Neural progenitor cell (in vitro differentiated cells): ENCODE results near the gene GNPTAB. TPM values are rescaled to one million over a fixed set of nuclear protein-coding genes. Genes with fewer than 3 reads are reported as not detected.

ENCODE experiments used
- DNase-seq: peaks from one replicate; pipeline ENCODE4 v3.0.0-alpha.2; 2016; ENCODE audit warnings: low spot score
- H2AFZ ChIP-seq: fragments of 200-600 bp; sonication (generic); replicated peaks from 2 replicates; pipeline ENCODE4 v1.6.1; 2016; ENCODE audit warnings: antibody characterized with exemption
- H3F3A ChIP-seq: fragments of 200-600 bp; sonication (generic); 2 replicates; pipeline ENCODE4 v1.6.1; 2016; ENCODE audit warnings: antibody characterized with exemption, low read depth
- H3K27ac ChIP-seq: fragments of 200-600 bp; sonication (generic); 2 replicates; pipeline ENCODE4 v1.5.1; 2016; ENCODE audit warnings: mild to moderate bottlenecking
- H3K27me3 ChIP-seq: fragments of 200-600 bp; sonication (generic); 2 replicates; pipeline ENCODE4 v1.6.1; 2016; ENCODE audit warnings: mild to moderate bottlenecking, moderate library complexity
- H3K36me3 ChIP-seq: fragments of 200-600 bp; sonication (generic); 2 replicates; pipeline ENCODE4 v1.5.1; 2016
- H3K4me1 ChIP-seq: fragments of 200-600 bp; sonication (generic); 2 replicates; pipeline ENCODE4 v1.6.1; 2016; ENCODE audit warnings: mixed run types
- H3K4me2 ChIP-seq: fragments of 200-600 bp; sonication (generic); 2 replicates; pipeline ENCODE4 v1.6.1; 2016
- H3K4me3 ChIP-seq: fragments of 200-600 bp; sonication (generic); 2 replicates; pipeline ENCODE4 v1.5.1; 2016
- H3K79me2 ChIP-seq: fragments of 200-600 bp; sonication (generic); 2 replicates; pipeline ENCODE4 v1.6.1; 2016; ENCODE audit warnings: low read depth
- H3K9ac ChIP-seq: fragments of 200-600 bp; sonication (generic); 2 replicates; pipeline ENCODE4 v1.6.1; 2016
- H3K9me3 ChIP-seq: fragments of 200-600 bp; sonication (generic); 2 replicates; pipeline ENCODE4 v1.5.1; 2016; ENCODE audit warnings: low read depth
- H4K20me1 ChIP-seq: fragments of 200-600 bp; sonication (generic); 2 replicates; pipeline ENCODE4 v1.6.1; 2016; ENCODE audit warnings: low read depth
- H3K27ac Mint-ChIP-seq: 3 replicates; pipeline ENCODE4 v1.8.0; 2021; ENCODE audit warnings: mixed read lengths
- H3K27me3 Mint-ChIP-seq: 2 replicates; pipeline ENCODE4 v1.8.0; 2022; ENCODE audit warnings: low read depth, mild to moderate bottlenecking, inconsistent platforms, moderate library complexity, mixed read lengths; ENCODE audit not compliant: insufficient read depth
- H3K36me3 Mint-ChIP-seq: 3 replicates; pipeline ENCODE4 v1.8.0; 2021; ENCODE audit warnings: mixed read lengths
- H3K4me1 Mint-ChIP-seq: 3 replicates; pipeline ENCODE4 v1.8.0; 2021; ENCODE audit warnings: mixed read lengths
- H3K4me3 Mint-ChIP-seq: 3 replicates; pipeline ENCODE4 v1.8.0; 2021; ENCODE audit warnings: mild to moderate bottlenecking, moderate library complexity, mixed read lengths
- H3K9me3 Mint-ChIP-seq: 3 replicates; pipeline ENCODE4 v1.8.0; 2020; ENCODE audit warnings: mixed read lengths
- CTCF ChIP-seq: fragments of 200-600 bp; sonication (generic); IDR thresholded peaks from 2 replicates; pipeline ENCODE4 v1.5.1; 2017; ENCODE audit warnings: antibody characterized with exemption, mild to moderate bottlenecking
- EZH2 ChIP-seq: fragments of 200-600 bp; sonication (generic); IDR thresholded peaks from 2 replicates; pipeline ENCODE4 v1.6.1; 2017; ENCODE audit warnings: antibody characterized with exemption, mild to moderate bottlenecking, moderate library complexity
- EZH2phosphoT487 ChIP-seq: fragments of 200-600 bp; sonication (generic); IDR thresholded peaks from 2 replicates; pipeline ENCODE4 v1.6.1; 2017; ENCODE audit warnings: antibody characterized with exemption
- total RNA-seq: library from RNA; depleted of rRNA; stranded (reverse); fragments of >200 nt; gene quantifications from 2 replicates; pipeline ENCODE4 v1.2.3, GENCODE V29; 2015; ENCODE audit warnings: low replicate concordance

The GNPTAB gene
- total RNA-seq, 1 donor from 2014 or later, result 24.0 TPM

- H3K36me3 Mint-ChIP-seq, result no peaks in the 10 kb centered on the region
- no peak within 1 kb of the TSS for H3K27ac Mint-ChIP-seq
- H3K9me3 Mint-ChIP-seq, result no peaks in the 10 kb centered on the region
- Histone ChIP-seq H3K27me3 (peaks cover 27% of the 10 kb centered on the region), H3K27ac (no peak within 1 kb of the TSS), H3F3A (peaks cover 12% of the 10 kb centered on the region), H3K79me2 (no peaks in the 10 kb centered on the region), H3K9me3 (no peaks in the 10 kb centered on the region), H3K4me2 (peak within 1 kb of the TSS; percentile 82), H3K9ac (no peak within 1 kb of the TSS), H3K4me3 (peak within 1 kb of the TSS; percentile 54), H2AFZ (peak within 1 kb of the TSS; percentile 98), H3K36me3 (no peaks in the 10 kb centered on the region), H3K4me1 (no peaks in the 10 kb centered on the region), H4K20me1 (no peaks in the 10 kb centered on the region)
- peak within 1 kb of the TSS; percentile 85 for H3K4me3 Mint-ChIP-seq
- DNase-seq, result peak; percentile 86
- peaks cover 5% of the 10 kb centered on the region for H3K4me1 Mint-ChIP-seq
- TF ChIP-seq EZH2phosphoT487 (peak; percentile 32), EZH2 (peak; percentile 56), CTCF (peak; percentile 25)
- peaks cover 13% of the 10 kb centered on the region for H3K27me3 Mint-ChIP-seq
Observed at GRCh38 chr12:101876861-101877805, 46.4 kb upstream of the GNPTAB start, which contains the start of gene DRAM1. DRAM1 (plus strand) TSS chr12:101877580; CDS start chr12:101877790, 210 bp downstream.

GRCh38 chr12:101876322-101876860 lies 45.6 kb upstream of the GNPTAB start:
- H3K36me3 ChIP-seq, result no peaks in the 10 kb centered on the region
- H4K20me1 ChIP-seq, result no peaks in the 10 kb centered on the region
- no peaks in the 10 kb centered on the region for H3K79me2 ChIP-seq
- no peak for TF ChIP-seq EZH2
- no peak for TF ChIP-seq EZH2phosphoT487
- no peak for TF ChIP-seq CTCF
- H3K27ac ChIP-seq, result no peak overlapping the region
- DNase-seq, result no peak
- peak overlapping the region; percentile 81 for H3K4me3 Mint-ChIP-seq
- peak overlapping the region; percentile 82 for H3K4me2 ChIP-seq
- H3K27ac Mint-ChIP-seq, result no peak overlapping the region
- H3K9me3 ChIP-seq, result no peaks in the 10 kb centered on the region
- H3K27me3 Mint-ChIP-seq, result peaks cover 10% of the 10 kb centered on the region
- H3F3A ChIP-seq, result peaks cover 12% of the 10 kb centered on the region
- H3K4me1 Mint-ChIP-seq, result peaks cover 5% of the 10 kb centered on the region
- H3K9ac ChIP-seq, result no peak overlapping the region
- peaks cover 27% of the 10 kb centered on the region for H3K27me3 ChIP-seq
- no peaks in the 10 kb centered on the region for H3K9me3 Mint-ChIP-seq
- no peaks in the 10 kb centered on the region for H3K4me1 ChIP-seq
- no peak overlapping the region for H2AFZ ChIP-seq
- peak overlapping the region; percentile 54 for H3K4me3 ChIP-seq
- H3K36me3 Mint-ChIP-seq, result no peaks in the 10 kb centered on the region

- no peaks in the 10 kb centered on the region for H3K9me3 Mint-ChIP-seq
- H3K27ac Mint-ChIP-seq, result no peak overlapping the region
- no peak overlapping the region for H3K4me2 ChIP-seq
Observed at GRCh38 chr12:101875162-101875561, 44.4 kb upstream of the GNPTAB start.

More at GRCh38 chr12:101875162-101875561, 44.4 kb upstream of the GNPTAB start:
- Histone ChIP-seq H4K20me1 (no peaks in the 10 kb centered on the region), H2AFZ (no peak overlapping the region), H3K27ac (no peak overlapping the region), H3K4me1 (no peaks in the 10 kb centered on the region), H3K9me3 (no peaks in the 10 kb centered on the region), H3K36me3 (no peaks in the 10 kb centered on the region), H3K79me2 (no peaks in the 10 kb centered on the region), H3K9ac (no peak overlapping the region), H3K27me3 (peaks cover 27% of the 10 kb centered on the region), H3F3A (peaks cover 12% of the 10 kb centered on the region), H3K4me3 (no peak overlapping the region)
- TF ChIP-seq EZH2phosphoT487 (no peak), CTCF (no peak), EZH2 (no peak)
- no peak overlapping the region for H3K4me3 Mint-ChIP-seq
- H3K36me3 Mint-ChIP-seq, result no peaks in the 10 kb centered on the region
- peaks cover 5% of the 10 kb centered on the region for H3K4me1 Mint-ChIP-seq
- DNase-seq, result no peak
- peaks cover 9% of the 10 kb centered on the region for H3K27me3 Mint-ChIP-seq
